A172 (cell line): Measurements from ENCODE around the gene ME3. TPM values are rescaled to one million over a fixed set of nuclear protein-coding genes. Genes with fewer than 3 reads are reported as not detected.
"Not testable (repeated sequence)": the region's sequence is repeated elsewhere in the genome, so short reads cannot be mapped to it uniquely, and the experiment has no call there.

Experiments used
- DNase-seq: peaks from one replicate; pipeline ENCODE4 v3.0.0-alpha.2; 2015; ENCODE audit warnings: low spot score
- total RNA-seq: library from RNA; depleted of rRNA; stranded (reverse); fragments of >200 nt; shearing (Covaris generic); gene quantifications from 2 replicates; pipeline ENCODE4 v1.2.3, GENCODE V29; 2014

ME3 gene
- total RNA-seq, 1 experiment from 2014 or later = 4.2 TPM

DNA sequence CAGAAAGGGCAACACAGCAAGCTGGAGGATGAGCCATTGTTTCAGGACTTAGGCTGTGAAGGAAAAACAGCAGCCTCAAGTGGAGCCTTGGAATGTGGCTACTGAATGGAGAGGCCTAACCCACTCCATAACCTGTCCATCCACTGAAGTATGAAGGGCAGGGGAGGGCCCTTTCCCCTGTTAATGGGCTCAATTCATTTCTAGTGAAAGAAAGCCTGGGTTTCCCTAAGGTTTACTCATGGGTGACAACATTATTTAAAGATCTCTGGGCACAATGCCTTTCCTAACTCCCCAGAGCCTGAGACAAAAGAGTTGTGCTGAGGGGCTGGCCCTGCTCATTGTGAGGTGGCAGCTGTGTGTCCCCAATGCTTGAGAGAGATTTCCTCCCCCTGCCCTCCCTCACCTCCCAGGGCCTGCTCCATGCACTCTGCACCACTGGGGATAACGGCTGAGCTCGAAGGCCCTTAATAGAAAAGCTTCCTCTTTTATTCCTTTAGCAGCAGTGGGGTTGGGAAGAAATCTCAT lies 83.8 kb downstream of the ME3 start:
- no peak for DNase-seq

DNA sequence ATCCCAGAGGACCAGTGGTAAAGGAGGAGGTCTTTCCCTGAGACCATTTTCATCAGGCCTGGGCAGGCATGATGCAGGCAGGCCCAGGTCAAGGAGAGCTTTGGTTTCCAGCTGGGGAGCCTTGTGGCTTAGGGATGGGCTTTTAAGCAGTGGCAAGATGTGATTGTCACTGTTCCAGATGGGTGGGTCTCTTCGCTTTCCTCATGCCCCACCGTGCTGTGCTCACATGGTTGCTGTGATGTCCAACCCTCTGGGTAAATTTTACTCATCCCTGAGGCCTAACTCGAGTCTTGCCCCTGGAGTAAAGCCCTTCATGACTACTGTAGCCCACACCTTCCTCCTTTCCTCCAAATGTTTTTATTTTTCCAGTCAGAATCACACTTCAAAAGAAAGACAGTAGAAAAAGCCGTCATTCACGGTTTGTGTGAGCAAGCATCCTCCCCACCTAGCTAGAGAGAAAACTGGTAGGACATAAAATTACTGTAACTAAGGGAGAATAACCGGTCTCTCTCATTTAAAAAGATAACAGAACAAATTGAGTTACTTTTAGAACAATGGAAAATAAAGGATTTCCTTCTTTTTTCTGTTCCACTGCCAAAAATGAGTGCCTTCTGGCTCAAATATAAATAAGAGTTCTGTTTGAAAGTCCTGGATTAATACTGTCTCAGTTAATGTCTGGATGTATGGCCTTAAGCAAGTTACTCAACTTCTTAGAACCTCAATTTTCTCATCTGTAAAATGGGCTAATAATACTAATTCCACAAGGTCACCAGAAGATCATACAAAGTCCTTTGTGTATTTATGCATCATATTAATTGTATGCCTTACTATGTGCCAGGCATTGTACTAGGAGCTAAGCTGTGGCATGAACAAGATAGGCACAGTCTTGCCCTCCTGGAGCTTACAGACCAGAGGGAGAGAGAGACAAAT lies 84.9 kb downstream of the ME3 start:
- no peak for DNase-seq

GRCh38 chr11:86586307-86586706 lies 86.1 kb downstream of the ME3 start:
- DNase-seq = no peak

- no peak for DNase-seq
Measured at GRCh38 chr11:86582898-86583297, 89.5 kb downstream of the ME3 start.

GRCh38 chr11:86580535-86580934 lies 91.9 kb downstream of the ME3 start:
- DNase-seq = no peak

DNA sequence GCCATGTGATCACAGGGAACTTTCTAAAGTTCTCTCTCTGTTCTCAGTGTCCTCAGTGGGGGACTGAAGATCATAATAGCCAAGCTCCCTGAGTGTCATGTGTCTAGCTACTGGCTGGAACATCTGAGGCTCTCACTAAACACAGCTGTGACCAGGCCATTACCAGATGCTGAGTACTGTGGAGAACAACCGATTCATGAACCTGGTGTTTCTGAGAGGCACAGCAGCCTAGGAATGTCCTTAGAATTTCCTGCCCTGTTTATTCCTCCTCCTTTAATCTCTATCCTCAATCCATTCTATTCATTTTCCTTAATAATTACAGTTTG lies 93.0 kb downstream of the ME3 start:
- DNase-seq = no peak

- DNase-seq = no peak
Measured at GRCh38 chr11:86578727-86579405, 93.5 kb downstream of the ME3 start.

DNA sequence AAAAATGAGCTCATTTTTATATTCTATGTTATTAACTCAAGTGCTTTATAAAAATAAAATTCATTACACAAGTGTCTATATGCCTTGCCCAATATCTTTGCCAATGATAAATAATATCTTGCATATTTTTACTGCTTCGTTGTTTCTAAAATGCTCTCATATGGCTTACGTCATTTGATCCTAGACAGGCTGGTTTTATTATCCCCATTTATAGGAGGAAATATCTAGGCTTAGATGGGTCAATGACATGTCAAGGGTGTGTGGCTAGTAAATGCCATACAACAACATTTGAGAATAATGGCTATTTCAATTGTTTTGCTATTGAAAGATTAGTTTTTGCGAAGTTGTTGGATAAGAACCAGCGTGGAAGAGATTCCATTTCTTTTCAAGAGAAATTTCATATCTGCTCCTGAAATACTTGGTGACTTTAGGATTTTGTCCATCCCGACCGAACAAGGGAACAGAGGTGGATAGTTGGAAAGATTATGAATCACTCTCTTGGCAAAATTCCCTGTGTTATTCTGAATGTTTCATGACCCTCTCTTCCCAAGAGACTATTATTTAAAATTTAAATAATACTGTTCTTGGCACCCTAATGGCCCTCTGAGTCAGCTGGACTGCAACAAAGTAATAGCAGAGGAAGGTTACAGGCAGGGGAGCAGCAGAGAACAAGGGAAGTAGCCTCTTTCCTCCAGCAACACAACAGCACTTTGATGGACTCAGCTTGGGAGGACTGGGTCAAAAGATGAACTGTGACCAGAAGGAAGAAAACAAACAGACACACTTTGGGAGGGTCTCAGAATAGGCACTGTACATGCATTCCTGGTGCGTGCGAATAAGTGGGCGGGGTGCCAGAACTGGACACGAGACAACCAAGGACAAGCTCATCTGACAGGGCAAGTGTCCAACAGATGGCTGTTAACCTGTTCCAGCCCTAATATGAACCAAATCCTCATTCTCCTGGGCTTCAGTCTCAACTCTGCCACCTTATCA lies 94.5 kb downstream of the ME3 start:
- peak; percentile 80 for DNase-seq

DNA sequence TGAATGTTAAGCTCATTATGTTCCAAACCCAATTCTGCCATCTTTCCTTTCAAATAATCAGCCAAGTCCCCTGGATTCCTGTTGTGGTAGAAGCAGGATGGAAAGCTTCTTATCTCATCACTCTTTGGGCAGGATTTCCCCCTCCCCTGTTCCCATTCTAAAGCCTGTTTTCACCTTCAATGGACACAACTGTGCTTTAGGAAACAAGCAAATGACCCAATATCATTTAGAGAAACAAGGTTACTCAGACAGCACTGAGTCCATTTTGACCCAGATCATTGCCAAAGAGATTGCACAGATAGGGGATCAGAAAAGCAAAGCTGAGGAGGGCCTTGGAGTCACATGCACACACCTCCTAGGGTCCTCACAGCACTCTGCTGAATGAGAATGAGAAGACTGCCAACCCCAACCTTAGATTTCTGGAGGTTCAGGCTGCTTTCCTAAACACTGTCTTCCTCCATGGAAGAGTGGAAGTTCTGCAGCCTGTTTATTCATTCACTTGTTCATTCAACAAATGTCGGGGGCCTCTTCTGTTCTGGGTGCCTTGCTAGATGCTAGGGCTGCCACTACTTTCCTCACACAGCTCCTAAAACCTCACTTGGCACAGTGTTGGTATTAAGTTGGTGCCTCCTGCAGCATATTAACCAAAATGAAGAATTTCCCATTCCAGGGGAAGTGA lies 95.3 kb downstream of the ME3 start:
- no peak for DNase-seq

DNA sequence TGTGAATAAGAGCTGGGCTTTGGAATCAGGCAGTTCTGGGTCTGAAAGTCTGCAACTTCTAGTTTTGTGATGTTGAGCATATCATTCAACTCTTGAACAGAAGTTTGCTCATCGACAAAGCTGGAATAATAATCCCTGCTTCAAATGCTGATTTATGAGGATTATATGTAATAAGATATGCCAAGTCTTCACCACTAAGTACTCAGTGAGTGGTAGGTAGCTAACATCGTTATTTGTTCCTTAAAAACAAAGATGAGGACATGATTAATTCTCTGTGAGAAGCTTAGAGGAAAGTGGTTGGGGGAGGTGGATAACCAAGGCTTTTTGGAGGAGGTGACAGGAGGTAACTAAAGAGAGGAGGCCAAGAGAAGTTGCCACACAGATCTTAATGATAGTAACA lies 96.5 kb downstream of the ME3 start:
- no peak for DNase-seq

- peak; percentile 52 for DNase-seq
Measured at GRCh38 chr11:86575208-86575855, 97.1 kb downstream of the ME3 start.

DNA sequence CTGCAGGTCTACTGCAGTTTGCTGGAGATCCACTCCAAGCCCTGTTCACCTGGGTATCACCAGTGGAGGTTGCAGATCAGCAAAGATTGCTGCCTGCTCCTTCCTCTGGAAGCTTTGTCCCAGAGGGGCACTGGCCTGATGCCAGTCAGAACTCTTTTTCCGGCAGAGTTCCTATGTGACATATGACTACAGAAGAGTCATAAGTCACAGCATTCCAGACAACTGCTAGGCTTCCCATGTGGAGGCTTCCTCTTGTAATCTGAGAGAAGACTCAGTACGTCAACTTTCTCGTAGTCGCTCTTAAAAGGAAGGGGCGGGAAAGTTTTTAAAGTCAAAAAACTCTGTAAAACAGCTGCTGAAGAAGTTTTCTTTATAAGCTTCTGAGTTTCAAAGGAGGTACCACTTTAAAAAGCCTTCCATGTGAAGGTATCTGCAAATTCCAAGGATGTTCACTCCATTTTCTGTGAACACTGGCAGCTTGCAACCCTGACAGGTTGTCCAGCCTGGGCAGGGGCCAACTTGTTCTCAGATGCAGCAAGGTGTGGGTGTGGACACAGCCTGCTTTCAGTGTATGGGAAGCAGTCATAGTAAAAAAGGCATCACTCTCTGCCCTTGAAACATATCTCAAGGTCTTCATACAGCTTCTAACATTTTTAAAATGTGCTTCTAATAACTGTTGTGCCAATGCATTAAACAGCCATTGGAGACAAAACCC lies 97.8 kb downstream of the ME3 start:
- DNase-seq = no peak

DNA sequence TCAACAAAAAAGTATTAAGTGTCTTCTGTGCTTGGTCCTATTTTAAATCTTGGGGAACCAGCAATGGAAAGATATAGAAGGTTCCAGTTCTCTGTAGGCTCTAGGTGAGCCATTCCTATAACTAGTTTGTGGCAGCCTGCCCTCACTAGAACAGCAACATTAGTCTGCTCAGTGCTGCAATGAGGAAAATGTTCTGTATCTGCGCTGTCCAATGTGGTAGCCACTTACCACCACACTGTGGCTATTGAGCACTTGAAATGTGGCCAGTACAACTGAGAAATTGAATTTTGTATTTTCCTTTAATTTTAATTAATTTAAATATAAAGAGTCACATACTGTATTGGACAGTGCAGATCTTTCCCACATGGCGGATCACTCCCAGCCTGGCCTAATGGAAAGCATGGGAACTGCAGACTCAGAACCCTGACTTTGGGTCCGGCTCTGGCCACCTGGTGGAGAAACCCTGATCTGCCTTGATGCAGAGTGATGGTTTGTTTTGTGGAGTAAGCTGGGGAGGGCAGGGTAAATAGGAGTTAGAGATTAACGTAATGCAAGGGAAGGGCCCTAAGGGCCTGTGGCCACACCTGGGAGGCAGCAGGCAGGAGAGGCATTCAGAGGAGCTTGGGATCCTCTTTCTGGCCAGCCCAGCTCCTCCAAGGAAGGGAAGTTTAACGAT lies 101.0 kb downstream of the ME3 start:
- DNase-seq = peak; percentile 26

DNA sequence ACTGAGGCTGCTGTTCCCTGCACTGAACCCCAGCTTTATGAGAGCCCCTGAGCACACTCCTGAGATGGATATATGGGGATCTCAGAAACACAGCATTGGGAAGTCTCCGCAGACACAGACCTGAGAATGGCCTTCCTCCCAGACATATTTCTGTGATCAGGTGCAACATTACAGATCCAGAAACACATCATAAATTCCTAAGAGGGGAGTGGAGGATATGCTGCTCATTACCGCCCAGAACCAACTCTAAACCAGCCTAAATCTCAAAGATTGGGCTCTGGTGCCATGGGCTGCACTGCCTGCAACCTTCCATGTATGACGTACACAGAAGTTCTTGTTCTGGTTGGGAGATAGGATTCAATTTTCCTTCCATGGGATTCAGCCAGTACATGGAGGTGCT lies 102.0 kb downstream of the ME3 start:
- no peak for DNase-seq

DNA sequence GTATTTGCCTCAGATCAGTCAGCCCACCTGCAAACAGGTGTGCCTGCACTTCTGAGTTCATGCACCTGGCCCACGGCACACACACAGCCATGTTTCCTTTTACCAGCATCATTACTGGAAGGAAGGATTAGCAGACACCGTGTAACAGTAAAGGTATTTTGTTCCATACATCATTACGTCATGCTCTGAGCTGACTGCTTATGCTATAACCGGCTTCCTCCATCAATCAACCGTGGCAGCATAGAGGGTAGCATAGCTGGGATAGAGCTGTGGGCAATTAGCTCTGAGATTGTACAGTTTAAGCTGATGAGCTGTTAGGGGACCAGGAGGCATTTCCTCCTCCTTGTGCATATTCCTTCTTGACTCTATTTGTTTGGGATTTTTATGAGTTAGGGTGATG lies 102.4 kb downstream of the ME3 start:
- peak; percentile 78 for DNase-seq

GRCh38 chr11:86569109-86569508 lies 103.3 kb downstream of the ME3 start:
- no peak for DNase-seq

DNA sequence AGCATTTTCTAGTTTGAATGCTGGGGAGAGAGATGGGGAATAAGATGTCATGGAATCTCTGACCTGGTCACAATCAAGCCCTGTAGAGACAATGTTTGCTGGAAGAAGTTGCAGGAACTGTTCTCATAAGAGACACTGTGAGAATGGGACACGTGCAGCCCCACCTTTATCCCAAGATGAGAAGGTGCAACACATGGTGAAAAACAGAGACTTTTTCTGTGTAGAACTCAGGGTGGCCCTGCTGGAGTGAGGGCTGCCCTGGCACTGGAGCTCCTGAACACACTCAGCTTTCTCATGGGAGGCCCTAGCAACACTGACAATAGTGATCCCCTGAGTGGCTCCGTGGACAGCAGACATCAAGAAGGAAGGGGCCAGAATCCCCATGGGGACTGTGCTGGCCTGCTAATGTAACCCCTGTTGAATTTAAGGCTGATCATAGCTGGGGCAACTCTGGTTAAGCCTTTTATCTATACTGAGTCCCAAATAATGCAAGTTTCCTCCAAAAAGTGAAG lies 106.6 kb downstream of the ME3 start:
- DNase-seq = no peak

DNA sequence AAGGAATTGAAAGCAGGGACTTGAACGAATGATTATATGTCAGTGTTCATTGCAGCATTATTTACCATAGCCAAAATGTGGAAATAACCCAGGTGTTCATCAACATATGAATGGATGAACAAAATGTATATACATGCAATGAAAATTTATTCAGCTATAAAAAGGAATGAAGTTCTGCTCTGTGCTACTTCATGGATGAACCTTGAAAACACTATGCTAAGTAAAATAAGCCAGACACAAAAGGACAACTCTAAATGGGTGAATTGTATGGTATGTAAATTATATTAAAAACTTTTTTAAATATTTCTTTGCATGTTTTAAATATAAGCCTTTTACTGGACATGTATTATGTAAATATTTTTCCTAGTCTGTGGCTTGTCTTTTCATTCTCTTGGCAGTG lies 107.0 kb downstream of the ME3 start:
- no peak for DNase-seq

DNA sequence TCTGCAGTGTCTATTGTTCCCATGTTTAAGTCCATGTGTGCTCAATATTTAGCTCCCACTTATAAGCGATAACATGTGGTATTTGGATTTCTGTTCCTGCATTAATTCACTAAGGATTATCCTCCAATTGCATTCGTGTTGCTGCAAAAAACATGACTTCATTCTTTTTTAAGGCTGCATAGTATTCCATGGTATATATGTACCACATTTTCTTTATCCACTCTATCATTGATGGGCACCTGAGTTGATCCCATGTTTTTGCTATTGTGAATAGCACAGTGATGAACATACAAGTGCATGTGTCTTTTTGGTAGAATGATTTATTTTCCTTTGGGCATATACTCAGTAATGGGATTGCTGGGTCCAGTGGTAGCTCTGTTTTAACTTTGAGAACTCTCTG lies 109.6 kb downstream of the ME3 start:
- not testable (repeated sequence) for DNase-seq
